Calu3 (cell line): ENCODE data around the gene PFKFB2. TPM values are rescaled to one million over a fixed set of nuclear protein-coding genes. Genes with fewer than 3 reads are reported as not detected.

ENCODE experiments used
- BruUV-seq: library from RNA; stranded (reverse); fragments of 400-500 nt; replicated peaks from 2 replicates; lab custom pipeline; 2021; lab: Mats Ljungman, UMichigan
- CTCF ChIA-PET: fragments of 300-600 bp; sonication (Branson Sonifier 250); formaldehyde crosslinking; loops from one replicate; lab custom pipeline; 2022; ENCODE audit warnings: antibody characterized with exemption; lab: Charles Lee
- DNase-seq: peaks from one replicate; pipeline ENCODE4 v3.0.0; 2022
- H3K27ac Mint-ChIP-seq: one replicate; pipeline ENCODE4 v1.8.0; 2022; ENCODE audit warnings: mixed read lengths; ENCODE audit not compliant: unreplicated experiment
- H3K27me3 Mint-ChIP-seq: one replicate; pipeline ENCODE4 v1.8.0; 2022; ENCODE audit warnings: mixed read lengths; ENCODE audit not compliant: unreplicated experiment
- H3K36me3 Mint-ChIP-seq: one replicate; pipeline ENCODE4 v1.8.0; 2022; ENCODE audit warnings: mild to moderate bottlenecking, moderate library complexity, mixed read lengths; ENCODE audit not compliant: insufficient read depth, unreplicated experiment
- H3K4me1 Mint-ChIP-seq: one replicate; pipeline ENCODE4 v1.8.0; 2022; ENCODE audit warnings: mild to moderate bottlenecking, low read depth, mixed read lengths; ENCODE audit not compliant: unreplicated experiment
- H3K4me3 Mint-ChIP-seq: one replicate; pipeline ENCODE4 v1.8.0; 2022; ENCODE audit warnings: mild to moderate bottlenecking, low read depth, moderate library complexity, mixed read lengths; ENCODE audit not compliant: unreplicated experiment
- H3K9me3 Mint-ChIP-seq: one replicate; pipeline ENCODE4 v1.8.0; 2022; ENCODE audit warnings: low read depth, mixed read lengths; ENCODE audit not compliant: unreplicated experiment
- CTCF ChIP-seq: fragments of 200-600 bp; IDR thresholded peaks from one replicate; pipeline ENCODE4 v1.8.0; 2022; ENCODE audit warnings: antibody characterized with exemption; ENCODE audit not compliant: unreplicated experiment
- intact Hi-C: fragments of 100-400 bp; cut with micrococcal nuclease; formaldehyde crosslinking; loops from one replicate; pipeline ENCODE4 v1.10.0; 2022; ENCODE audit not compliant: unreplicated experiment
- total RNA-seq: library from RNA; stranded (reverse); gene quantifications from 2 replicates; pipeline ENCODE4 v1.2.3, GENCODE V29; 2022

PFKFB2 gene
- total RNA-seq, 1 experiment from 2014 or later: 54.4 TPM

- TF ChIP-seq CTCF: no peak
- Mint-ChIP-seq H3K4me3 (peak overlapping the region; percentile 92), H3K36me3 (peaks cover 83% of the 10 kb centered on the region), H3K27ac (peak overlapping the region; percentile 98), H3K9me3 (no peaks in the 10 kb centered on the region), H3K27me3 (no peaks in the 10 kb centered on the region), H3K4me1 (peaks cover 54% of the 10 kb centered on the region)
- BruUV-seq: no TSS peak
- CTCF ChIA-PET: interaction anchor here (1.1 to 4.9 kb wide), 5 partner anchors 9 to 25 kb away, joined by 3 to 54 read pairs (median 12); partner anchors contain the start of genes PFKFB2 and YOD1
- DNase-seq: no peak
- intact Hi-C loops: loop anchor here (10.0 kb wide), 1 partner anchor 295 kb away; the partner anchor contains the start of gene CD55
Observed at GRCh38 chr1:207029701-207030521, 23.2 kb upstream of the PFKFB2 start.

DNA sequence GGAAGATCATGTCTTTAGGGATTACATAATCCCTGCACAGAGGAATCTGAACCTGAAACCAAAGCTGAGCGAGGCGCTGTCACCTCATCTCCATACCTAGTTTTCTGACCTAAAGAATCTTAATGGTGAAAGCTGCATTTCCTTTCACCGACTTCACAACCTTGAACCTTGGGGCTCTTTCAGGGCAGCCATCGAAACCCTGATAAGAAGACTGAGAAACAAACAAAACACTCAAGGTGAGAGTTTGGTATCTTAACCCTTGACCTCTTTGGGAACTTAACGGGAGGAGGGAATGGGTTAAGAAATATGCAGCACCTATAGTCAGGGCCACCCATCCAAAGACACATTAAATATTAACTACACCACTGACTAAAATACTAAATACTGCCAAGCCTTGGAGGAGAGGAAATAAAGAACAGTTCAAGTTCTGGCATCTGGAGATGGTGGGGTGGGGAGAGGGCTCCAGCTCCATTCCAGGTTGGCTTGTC lies 22.5 kb upstream of the PFKFB2 start:
- no peak for TF ChIP-seq CTCF
- Mint-ChIP-seq H3K27me3 (no peaks in the 10 kb centered on the region), H3K36me3 (peaks cover 81% of the 10 kb centered on the region), H3K4me3 (peak overlapping the region; percentile 92), H3K27ac (peak overlapping the region; percentile 98), H3K9me3 (no peaks in the 10 kb centered on the region), H3K4me1 (peaks cover 47% of the 10 kb centered on the region)
- DNase-seq: no peak
- intact Hi-C loops: no loop called here
- CTCF ChIA-PET: interaction anchor here (1.1 to 4.9 kb wide), 5 partner anchors 10 to 25 kb away, joined by 3 to 54 read pairs (median 12); partner anchors contain the start of genes PFKFB2 and YOD1
- BruUV-seq: no TSS peak

DNA sequence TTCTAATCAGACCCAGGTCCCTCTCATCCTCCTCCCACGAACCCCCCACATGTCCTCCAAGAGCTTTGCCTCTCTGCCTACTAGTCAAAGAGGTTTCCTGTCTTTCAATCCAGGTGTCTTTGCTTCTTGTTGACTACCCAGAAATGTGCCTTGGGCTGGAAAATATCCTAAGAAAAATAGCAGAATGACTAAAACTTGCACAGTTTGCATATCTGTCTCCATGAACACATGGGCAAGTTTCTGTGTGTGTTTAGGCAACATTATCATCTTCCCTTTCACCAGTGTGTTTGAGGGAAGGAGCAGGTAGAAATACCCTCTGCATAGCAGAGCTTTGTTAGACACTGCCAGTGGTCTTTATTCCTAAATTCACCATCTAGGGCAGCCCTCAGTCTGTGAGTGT lies 22.1 kb upstream of the PFKFB2 start:
- DNase-seq: no peak
- Mint-ChIP-seq H3K4me1 (peaks cover 42% of the 10 kb centered on the region), H3K36me3 (peaks cover 77% of the 10 kb centered on the region), H3K27ac (peak overlapping the region; percentile 98), H3K9me3 (no peaks in the 10 kb centered on the region), H3K4me3 (peak overlapping the region; percentile 92), H3K27me3 (no peaks in the 10 kb centered on the region)
- TF ChIP-seq CTCF: no peak
- CTCF ChIA-PET: interaction anchor here (1.1 to 4.9 kb wide), 4 partner anchors 10 to 26 kb away, joined by 4 to 54 read pairs (median 26); partner anchors contain the start of genes PFKFB2 and YOD1
- BruUV-seq: TSS peak; percentile 25
- intact Hi-C loops: no loop called here

- H3K27ac Mint-ChIP-seq: peak overlapping the region; percentile 98
- H3K27me3 Mint-ChIP-seq: no peaks in the 10 kb centered on the region
- peaks cover 70% of the 10 kb centered on the region for H3K36me3 Mint-ChIP-seq
- H3K9me3 Mint-ChIP-seq: no peaks in the 10 kb centered on the region
- CTCF ChIA-PET: interaction anchor here (0.8 to 4.9 kb wide), 10 partner anchors 7 to 396 kb away, joined by 3 to 54 read pairs (median 6); partner anchors contain the start of genes DYRK3, PFKFB2 and YOD1
- intact Hi-C loops: loop anchor here (2.0 kb wide), 1 partner anchor 19 kb away; the partner anchor contains the start of gene YOD1
- no peak for TF ChIP-seq CTCF
- H3K4me1 Mint-ChIP-seq: peaks cover 35% of the 10 kb centered on the region
- peak overlapping the region; percentile 92 for H3K4me3 Mint-ChIP-seq
- BruUV-seq: no TSS peak
- no peak for DNase-seq
Observed at GRCh38 chr1:207031632-207032264, 21.3 kb upstream of the PFKFB2 start.
